Effector CD4-positive, alpha-beta T cell (primary cell): ENCODE measurements around the gene MYO1D.
"Not testable (repeated sequence)": the region's sequence is repeated elsewhere in the genome, so short reads cannot be mapped to it uniquely, and the experiment has no call there.

Experiments used
- DNase-seq: peaks from one replicate; pipeline ENCODE4 v3.0.0-alpha.2; 2020

MYO1D gene

DNA sequence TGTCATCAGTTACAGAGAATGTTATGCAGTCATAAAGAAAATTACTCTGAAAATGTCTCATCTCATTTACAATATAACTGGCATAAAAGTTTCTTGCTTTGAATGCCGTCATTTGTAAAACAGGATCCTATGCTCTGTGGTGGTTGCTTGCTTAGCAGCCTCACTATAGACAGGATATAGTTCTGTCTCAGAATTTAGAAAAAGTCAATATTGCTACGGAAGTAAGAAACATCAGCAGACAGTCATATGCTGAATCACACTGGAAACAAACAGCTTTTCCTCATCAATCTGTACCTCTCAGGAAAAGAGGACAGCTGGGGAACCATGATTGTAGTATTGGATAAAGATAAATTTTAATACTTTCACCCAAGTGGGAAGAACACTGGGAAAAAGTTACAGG is 105.5 kb downstream of the MYO1D start:
- DNase-seq: no peak

DNA sequence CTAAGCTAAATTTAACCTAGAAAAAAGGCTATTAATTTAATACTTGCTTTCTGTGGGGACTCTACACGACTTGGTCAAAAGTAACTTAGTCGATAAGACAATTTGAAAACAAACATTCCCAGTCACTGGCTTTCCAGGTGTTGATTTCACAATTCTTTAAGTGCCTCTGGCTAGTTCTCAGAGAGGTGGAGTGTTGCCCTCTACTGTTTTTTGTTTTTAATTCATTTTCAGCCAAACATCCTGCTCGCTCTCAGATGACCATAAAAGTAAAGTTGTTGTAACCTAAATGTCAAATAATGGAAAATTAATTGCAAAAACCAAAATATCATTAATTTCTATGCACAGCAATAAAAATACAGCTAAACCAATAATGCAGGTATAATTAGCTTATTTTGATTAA is 107.1 kb downstream of the MYO1D start:
- no peak for DNase-seq

DNA sequence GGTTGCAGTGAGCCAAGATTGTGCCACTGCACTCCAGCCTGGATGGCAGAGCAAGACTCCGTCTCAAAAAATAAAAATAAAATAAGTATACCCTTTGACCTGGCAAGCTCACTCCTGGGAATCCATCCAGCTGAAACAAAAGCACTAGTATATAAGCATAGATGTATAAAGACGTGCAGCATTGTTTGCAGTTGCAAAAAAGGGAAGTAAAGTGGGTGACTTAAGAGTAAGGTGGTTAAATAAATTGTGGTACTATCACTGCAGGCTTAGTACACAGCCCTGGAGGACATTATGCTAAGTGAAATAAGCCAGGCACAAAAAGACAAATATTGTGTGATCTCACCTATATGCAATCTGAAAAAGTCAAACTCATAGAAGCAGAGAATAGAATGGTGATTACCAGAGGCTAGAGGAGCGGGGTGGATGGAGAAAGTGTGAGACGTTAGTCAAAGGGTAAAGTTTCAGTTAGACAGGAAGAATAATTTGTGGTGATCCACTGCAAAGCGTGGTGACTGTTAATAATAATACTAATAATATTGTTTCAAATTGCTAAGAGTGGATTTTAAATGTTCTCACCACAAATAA is 113.0 kb downstream of the MYO1D start:
- DNase-seq: no peak

- no peak for DNase-seq
These were observed 117.4 kb downstream of the MYO1D start for GRCh38 chr17:32759476-32759875.

GRCh38 chr17:32757963-32758362 is 119.0 kb downstream of the MYO1D start:
- no peak for DNase-seq

DNA sequence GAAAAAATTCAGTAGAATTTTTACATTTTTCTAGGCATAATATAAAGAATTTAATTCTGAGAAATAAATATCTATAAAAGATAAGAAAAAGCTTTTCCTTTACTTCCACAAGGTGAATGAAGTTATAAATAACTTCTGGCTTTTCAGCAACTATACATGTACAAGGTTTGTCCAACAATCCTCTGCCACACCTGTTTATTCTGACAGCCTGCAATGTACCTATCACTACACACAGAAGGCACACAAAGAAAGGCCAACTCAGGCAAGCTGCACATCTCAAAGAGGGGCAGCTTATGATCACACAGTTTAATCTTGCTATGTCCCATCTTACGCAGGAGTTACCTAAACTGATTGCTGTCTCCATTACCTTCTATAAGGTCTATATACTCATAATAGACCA is 120.2 kb downstream of the MYO1D start:
- no peak for DNase-seq

DNA sequence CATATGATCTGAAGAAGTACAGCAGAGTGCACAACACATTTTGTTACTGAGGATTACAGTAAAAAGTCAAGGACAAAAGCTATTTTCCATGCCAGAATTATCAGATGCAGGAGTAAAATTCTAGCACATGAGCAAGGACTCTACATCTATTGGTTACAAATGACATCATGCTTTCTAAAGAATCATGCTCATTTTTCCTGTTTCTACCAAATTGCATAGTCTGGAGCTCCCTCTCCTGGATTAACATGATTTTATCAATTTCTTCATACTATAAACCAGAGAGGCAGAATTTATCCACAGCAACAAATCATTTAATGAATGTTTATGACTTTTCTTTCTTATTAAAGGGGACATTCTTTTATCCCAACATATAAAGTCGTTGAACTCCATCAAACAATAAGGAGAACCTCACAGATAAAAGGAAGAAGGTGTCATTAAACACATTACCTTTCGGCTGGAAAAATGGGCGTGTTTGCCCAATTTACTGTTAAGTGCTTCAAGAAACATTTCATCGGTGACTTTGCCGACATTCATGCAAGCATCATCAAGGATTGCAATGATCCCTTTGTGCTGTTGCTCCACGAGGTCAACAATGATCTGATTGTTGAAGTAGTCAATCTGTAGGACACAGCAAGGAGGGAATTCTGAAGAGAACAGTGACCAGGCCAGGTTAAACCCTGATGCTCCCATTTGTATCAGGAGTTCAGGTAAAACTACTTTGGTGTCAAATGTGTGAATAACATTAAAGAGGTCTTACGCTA is 121.7 kb downstream of the MYO1D start:
- no peak for DNase-seq

- no peak for DNase-seq
These were observed 124.0 kb downstream of the MYO1D start for GRCh38 chr17:32752934-32753333.

DNA sequence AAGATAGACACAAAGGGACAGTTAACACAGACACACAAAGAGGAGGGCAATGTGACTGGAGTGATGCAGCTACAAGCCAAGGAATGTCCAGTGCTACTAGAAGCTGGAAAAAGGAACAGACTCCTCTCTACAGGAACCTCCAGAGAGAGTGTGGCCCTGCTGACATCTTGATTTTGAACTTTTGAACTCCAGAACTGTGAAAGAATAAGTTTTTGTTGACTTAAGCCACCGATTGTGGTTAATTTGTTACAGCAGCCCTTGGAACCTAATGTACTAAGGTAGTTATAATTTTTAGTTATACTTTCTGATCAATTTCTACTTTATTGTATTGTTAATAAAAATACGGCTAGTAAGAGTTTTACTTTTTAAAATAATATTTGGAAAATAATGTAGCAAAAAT is 129.1 kb downstream of the MYO1D start:
- no peak for DNase-seq

DNA sequence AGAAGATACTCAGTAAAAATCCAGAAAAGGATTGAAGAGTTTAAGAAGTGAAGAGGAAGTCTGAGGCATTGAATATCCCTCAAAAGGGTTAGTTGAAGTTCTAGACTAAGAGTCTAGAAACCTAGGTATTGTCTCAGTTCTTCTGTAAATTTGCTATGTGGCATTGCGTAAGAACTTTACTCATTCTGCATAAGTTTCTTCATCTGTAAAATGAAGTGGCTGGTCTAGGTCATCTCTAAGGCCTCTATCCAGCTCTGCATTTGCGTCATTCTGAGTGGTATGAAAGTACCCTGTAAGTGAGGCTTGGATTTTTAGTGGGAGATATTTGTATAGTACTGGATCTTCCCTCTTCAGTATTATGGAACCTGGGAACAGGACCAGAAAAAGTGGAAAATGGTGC is 130.2 kb downstream of the MYO1D start:
- DNase-seq: no peak

- DNase-seq: no peak
These were observed 130.6 kb downstream of the MYO1D start for GRCh38 chr17:32746280-32746679.

GRCh38 chr17:32742681-32743538 is 134.0 kb downstream of the MYO1D start:
- DNase-seq: no peak

GRCh38 chr17:32741381-32741780 is 135.5 kb downstream of the MYO1D start:
- no peak for DNase-seq

GRCh38 chr17:32739722-32740121 is 137.2 kb downstream of the MYO1D start:
- DNase-seq: no peak

DNA sequence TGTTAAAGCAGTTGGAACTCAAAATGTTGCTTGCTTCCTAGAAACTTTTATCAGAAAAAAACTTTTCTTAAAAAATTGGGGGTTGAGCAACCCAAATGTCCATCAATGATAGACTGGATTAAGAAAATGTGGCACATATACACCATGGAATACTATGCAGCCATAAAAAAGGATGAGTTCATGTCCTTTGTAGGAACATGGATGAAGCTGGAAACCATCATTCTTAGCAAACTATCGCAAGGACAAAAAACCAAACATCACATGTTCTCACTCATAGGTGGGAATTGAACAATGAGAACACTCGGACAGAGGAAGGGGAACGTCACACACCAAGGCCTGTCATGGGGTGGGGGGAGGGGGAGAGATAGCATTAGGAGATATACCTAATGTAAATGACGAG is 137.8 kb downstream of the MYO1D start:
- not testable (repeated sequence) for DNase-seq

DNA sequence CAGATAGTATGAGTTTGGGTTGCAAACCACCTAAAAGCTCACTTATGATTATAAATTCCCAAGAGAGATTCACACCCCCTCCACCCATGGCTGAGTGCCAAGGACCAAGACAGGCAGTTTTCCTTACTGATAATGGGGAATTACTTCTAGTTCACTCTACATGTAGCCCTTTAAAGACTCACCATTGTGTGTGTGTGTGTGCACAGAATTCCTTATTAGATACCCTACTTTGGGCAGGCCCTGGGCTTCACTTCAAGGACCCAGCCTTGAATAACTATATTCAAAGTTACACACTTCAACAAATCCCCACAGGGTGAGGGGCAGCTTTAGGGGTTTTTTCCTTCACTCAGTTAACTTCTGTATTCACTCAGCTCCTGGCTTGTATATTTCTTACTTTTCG is 143.5 kb downstream of the MYO1D start:
- DNase-seq: no peak

- DNase-seq: no peak
These were observed 144.0 kb downstream of the MYO1D start for GRCh38 chr17:32732900-32733299.

DNA sequence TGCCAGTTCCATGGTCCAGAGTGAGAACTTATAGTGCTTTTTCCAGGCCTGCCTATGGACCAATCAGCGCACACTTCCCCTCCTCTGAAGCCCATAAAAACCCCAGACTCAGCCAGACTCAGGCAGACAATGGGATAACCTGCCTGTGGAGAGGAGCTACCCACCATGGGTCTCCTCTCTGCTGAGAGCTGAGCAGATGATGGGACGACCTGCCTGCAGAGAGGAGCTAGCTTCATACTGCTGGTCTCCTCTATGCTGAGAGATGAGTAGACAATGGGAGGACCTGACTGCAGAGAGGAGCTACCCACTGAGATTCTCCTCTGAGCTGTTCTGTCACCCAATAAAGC is 144.7 kb downstream of the MYO1D start:
- no peak for DNase-seq

- no peak for DNase-seq
These were observed 145.2 kb downstream of the MYO1D start for GRCh38 chr17:32731556-32732295.

GRCh38 chr17:32727681-32728080 is 149.2 kb downstream of the MYO1D start:
- DNase-seq: no peak

DNA sequence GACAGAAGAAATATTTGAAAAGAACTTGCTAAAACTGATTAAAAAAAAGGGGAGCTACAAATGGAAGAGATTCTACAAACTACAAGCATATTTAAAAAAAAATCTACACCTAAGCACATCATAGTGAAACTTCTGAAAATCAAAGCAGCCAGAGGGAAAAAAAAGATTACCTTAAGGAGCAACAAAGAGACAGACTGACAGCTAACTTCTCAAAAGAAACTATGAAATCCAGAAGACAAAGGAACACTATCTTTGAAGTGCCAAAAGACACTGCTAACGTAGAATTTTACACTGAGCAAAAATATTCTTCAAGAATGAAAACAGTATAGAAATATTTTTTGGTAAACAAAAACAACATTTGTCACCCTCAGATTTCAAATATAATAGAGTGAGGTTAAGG is 151.2 kb downstream of the MYO1D start:
- no peak for DNase-seq

- DNase-seq: no peak
These were observed 153.5 kb downstream of the MYO1D start for GRCh38 chr17:32723310-32723955.

- DNase-seq: no peak
These were observed 154.2 kb downstream of the MYO1D start for GRCh38 chr17:32722733-32723132.
